Measurements from ENCODE around the gene OAS3.

GRCh38 chr12:112927925-112928324, 10.3 kb upstream of the OAS3 start:
- no peak for TF ChIP-seq CTCF (conservative IDR thresholded peaks at IDR 0.05; ENCODE audit: low read depth, low read length)
- no peak for TF ChIP-seq EZH2 (IDR thresholded peaks at IDR 0.05; ENCODE audit: low read length, unreplicated experiment)
